IPS-18c (cell line): ENCODE data around the gene TAF1B.

Experiments used
- H3K4me3 ChIP-seq: 2 replicates; pipeline ENCODE4 v1.7.0; 2013; ENCODE audit warnings: low read depth, mild to moderate bottlenecking, low read length, moderate library complexity; ENCODE audit not compliant: insufficient read depth
- H3K9me3 ChIP-seq: one replicate; pipeline ENCODE4 v1.6.1; 2013; ENCODE audit warnings: mild to moderate bottlenecking, low read length, moderate library complexity; ENCODE audit not compliant: control insufficient read depth, insufficient read depth

The TAF1B gene

GRCh38 chr2:9981655-9982054 lies 138.4 kb downstream of the TAF1B start:
- H3K9me3 ChIP-seq = no peaks in the 10 kb centered on the region
- no peak overlapping the region for H3K4me3 ChIP-seq

- H3K9me3 ChIP-seq = no peaks in the 10 kb centered on the region
- H3K4me3 ChIP-seq = no peak overlapping the region
These were observed 139.0 kb downstream of the TAF1B start for GRCh38 chr2:9982248-9982647.

DNA sequence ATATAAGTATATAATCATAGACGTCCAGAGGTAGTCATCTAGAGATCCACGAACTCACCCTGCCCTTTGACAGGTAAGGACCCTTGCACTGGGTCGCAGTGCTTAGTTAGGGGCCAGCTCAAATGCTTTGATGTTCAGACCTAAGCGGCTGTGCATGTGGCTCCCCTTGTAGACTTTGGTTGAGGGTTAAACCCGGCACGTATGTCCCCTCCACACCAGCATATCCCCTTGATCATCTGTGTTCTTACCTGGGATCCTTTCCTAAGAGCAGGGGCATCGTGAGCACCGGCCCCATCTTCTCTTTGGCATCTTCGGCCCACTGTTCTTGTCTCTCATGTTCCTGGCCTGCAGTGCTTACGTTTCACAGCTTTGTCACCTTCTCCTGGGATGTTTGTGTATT lies 139.6 kb downstream of the TAF1B start:
- Histone ChIP-seq H3K9me3 (no peaks in the 10 kb centered on the region), H3K4me3 (no peak overlapping the region)

- Histone ChIP-seq H3K9me3 (no peaks in the 10 kb centered on the region), H3K4me3 (no peak overlapping the region)
These were observed 140.3 kb downstream of the TAF1B start for GRCh38 chr2:9983401-9984216.
